Muscle of back (tissue), 13 donors: ENCODE data around the gene CAMSAP1. TPM values are rescaled to one million over a fixed set of nuclear protein-coding genes. Genes with fewer than 3 reads are reported as not detected.
A peak's percentile ranks its signal among the peaks of the same experiment; 100 is the strongest.
"Not testable (repeated sequence)": the region's sequence is repeated elsewhere in the genome, so short reads cannot be mapped to it uniquely, and the experiment has no call there.

Experiments
- DNase-seq, 3 donors: peaks; one replicate each; pipeline versions ENCODE4 v3.0.0 to v3.0.0-alpha.2; 2013
- long read RNA-seq, 9 donors: transcript quantifications; one replicate each; lab custom pipeline, GENCODE V29; 2026
- polyA plus RNA-seq, 10 donors: library from polyadenylated mRNA; unstranded; fragments of 120-200 nt; gene quantifications; one replicate each; pipeline ENCODE4 v1.2.1, GENCODE V29; 2013; ENCODE audit not compliant: insufficient read length in 10 of 10

CAMSAP1 gene
- 10 to 100 TPM; 19.5 to 28.1 (median 24.0) TPM for polyA plus RNA-seq
- long read RNA-seq, donor 1 = 0 reads
- long read RNA-seq, donor 2, full-length matches to known transcripts = 1 of 1 reads
- long read RNA-seq, donor 2, partial matches to known transcripts = 0 of 1 reads
- long read RNA-seq, donor 2, other reads (novel, unspliced or antisense) = 0 of 1 reads
- long read RNA-seq, donor 3 = 0 reads
- long read RNA-seq, donor 4 = 0 reads
- long read RNA-seq, donor 5, partial matches to known transcripts = 0 of 1 reads
- long read RNA-seq, donor 5, other reads (novel, unspliced or antisense) = 0 of 1 reads
- long read RNA-seq, donor 6, full-length matches to known transcripts = 1 of 1 reads
- long read RNA-seq, donor 6, partial matches to known transcripts = 0 of 1 reads
- long read RNA-seq, donor 6, other reads (novel, unspliced or antisense) = 0 of 1 reads
- long read RNA-seq, donor 7, full-length matches to known transcripts = 1 of 1 reads
- long read RNA-seq, donor 7, partial matches to known transcripts = 0 of 1 reads
- long read RNA-seq, donor 7, other reads (novel, unspliced or antisense) = 0 of 1 reads
- long read RNA-seq, donor 8 = 0 reads
- long read RNA-seq, donor 9 = 0 reads

GRCh38 chr9:135907431-135908092, at the start of gene CAMSAP1:
Gene CAMSAP1, minus strand, starts transcription at chr9:135907546. Its CDS starts 387 bp downstream, at chr9:135907159.
- DNase-seq = peak; percentile 95 to 98 (median 95)

- no peak for DNase-seq
These were observed 49.4 kb upstream of the CAMSAP1 start for GRCh38 chr9:135956802-135957174.

- no peak for DNase-seq
These were observed 48.8 kb upstream of the CAMSAP1 start for GRCh38 chr9:135955934-135956801.

GRCh38 chr9:135952664-135953206, 45.4 kb upstream of the CAMSAP1 start:
- DNase-seq = no peak

- DNase-seq = peak; percentile 37 to 67 (median 56)
These were observed 44.7 kb upstream of the CAMSAP1 start for GRCh38 chr9:135951889-135952663.

- not testable (repeated sequence) for DNase-seq
These were observed 44.0 kb upstream of the CAMSAP1 start for GRCh38 chr9:135951310-135951709.

- DNase-seq = not testable (repeated sequence)
These were observed 43.5 kb upstream of the CAMSAP1 start for GRCh38 chr9:135950841-135951240.

- DNase-seq = no peak
These were observed 42.9 kb upstream of the CAMSAP1 start for GRCh38 chr9:135950135-135950682.

- DNase-seq = peak; percentile 36 to 54 (median 41)
These were observed 42.3 kb upstream of the CAMSAP1 start for GRCh38 chr9:135949501-135950134.

- DNase-seq = no peak
These were observed 41.6 kb upstream of the CAMSAP1 start for GRCh38 chr9:135948968-135949367.

- no peak for DNase-seq
These were observed 41.1 kb upstream of the CAMSAP1 start for GRCh38 chr9:135948446-135948845.

GRCh38 chr9:135947582-135947981, 40.2 kb upstream of the CAMSAP1 start:
- no peak for DNase-seq

GRCh38 chr9:135947105-135947504, 39.8 kb upstream of the CAMSAP1 start:
- DNase-seq = not testable (repeated sequence)

- DNase-seq = no peak
These were observed 39.1 kb upstream of the CAMSAP1 start for GRCh38 chr9:135946392-135946994.

- DNase-seq = no peak
These were observed 38.6 kb upstream of the CAMSAP1 start for GRCh38 chr9:135945969-135946368.

GRCh38 chr9:135944444-135945252, 37.3 kb upstream of the CAMSAP1 start:
- no peak for DNase-seq

- DNase-seq = not testable (repeated sequence)
These were observed 36.3 kb upstream of the CAMSAP1 start for GRCh38 chr9:135943604-135944003.

- DNase-seq = no peak
These were observed 34.1 kb upstream of the CAMSAP1 start for GRCh38 chr9:135941288-135941995.
